Measurements from ENCODE around the gene SLAMF9.

Gene SLAMF9

GRCh38 chr1:159983681-159984080 lies 29.6 kb upstream of the SLAMF9 start:
- Histone ChIP-seq H3K4me1 (ENCODE audit: low read length) (no peaks in the 10 kb centered on the region), H4K20me1 (ENCODE audit: insufficient read depth, low read length) (no peaks in the 10 kb centered on the region), H3K27ac (ENCODE audit: low read length) (no peak overlapping the region), H3K79me2 (ENCODE audit: low read length) (no peaks in the 10 kb centered on the region), H3K4me2 (ENCODE audit: low read depth, low read length) (no peak overlapping the region), H3K9me3 (replicated peaks; ENCODE audit: insufficient read depth, low read length) (no peaks in the 10 kb centered on the region), H3K4me3 (ENCODE audit: low read length) (no peak overlapping the region), H2AFZ (ENCODE audit: low read length) (no peak overlapping the region), H3K9me2 (replicated peaks; ENCODE audit: insufficient read depth, low read length) (no peaks in the 10 kb centered on the region), H3F3A (ENCODE audit: insufficient read depth, low read length) (no peaks in the 10 kb centered on the region), H3K36me3 (replicated peaks; ENCODE audit: insufficient read depth, low read length) (no peaks in the 10 kb centered on the region), H3K9ac (ENCODE audit: low read length) (no peak overlapping the region), H3K27me3 (replicated peaks; ENCODE audit: insufficient read depth, low read length) (no peaks in the 10 kb centered on the region; the same call in 1 of the 2 replicates)
- TF ChIP-seq, protein P1, sequence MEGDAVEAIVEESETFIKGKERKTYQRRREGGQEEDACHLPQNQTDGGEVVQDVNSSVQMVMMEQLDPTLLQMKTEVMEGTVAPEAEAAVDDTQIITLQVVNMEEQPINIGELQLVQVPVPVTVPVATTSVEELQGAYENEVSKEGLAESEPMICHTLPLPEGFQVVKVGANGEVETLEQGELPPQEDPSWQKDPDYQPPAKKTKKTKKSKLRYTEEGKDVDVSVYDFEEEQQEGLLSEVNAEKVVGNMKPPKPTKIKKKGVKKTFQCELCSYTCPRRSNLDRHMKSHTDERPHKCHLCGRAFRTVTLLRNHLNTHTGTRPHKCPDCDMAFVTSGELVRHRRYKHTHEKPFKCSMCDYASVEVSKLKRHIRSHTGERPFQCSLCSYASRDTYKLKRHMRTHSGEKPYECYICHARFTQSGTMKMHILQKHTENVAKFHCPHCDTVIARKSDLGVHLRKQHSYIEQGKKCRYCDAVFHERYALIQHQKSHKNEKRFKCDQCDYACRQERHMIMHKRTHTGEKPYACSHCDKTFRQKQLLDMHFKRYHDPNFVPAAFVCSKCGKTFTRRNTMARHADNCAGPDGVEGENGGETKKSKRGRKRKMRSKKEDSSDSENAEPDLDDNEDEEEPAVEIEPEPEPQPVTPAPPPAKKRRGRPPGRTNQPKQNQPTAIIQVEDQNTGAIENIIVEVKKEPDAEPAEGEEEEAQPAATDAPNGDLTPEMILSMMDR (IDR thresholded peaks at IDR 0.05; ENCODE audit: low read length): no peak
- no peak for TF ChIP-seq EZH2 (optimal IDR thresholded peaks at IDR 0.05; ENCODE audit: low read depth, low read length)
- no peak for TF ChIP-seq EZH2phosphoT487 (IDR thresholded peaks at IDR 0.05; ENCODE audit: low read length)
- no peak for DNase-seq

DNA sequence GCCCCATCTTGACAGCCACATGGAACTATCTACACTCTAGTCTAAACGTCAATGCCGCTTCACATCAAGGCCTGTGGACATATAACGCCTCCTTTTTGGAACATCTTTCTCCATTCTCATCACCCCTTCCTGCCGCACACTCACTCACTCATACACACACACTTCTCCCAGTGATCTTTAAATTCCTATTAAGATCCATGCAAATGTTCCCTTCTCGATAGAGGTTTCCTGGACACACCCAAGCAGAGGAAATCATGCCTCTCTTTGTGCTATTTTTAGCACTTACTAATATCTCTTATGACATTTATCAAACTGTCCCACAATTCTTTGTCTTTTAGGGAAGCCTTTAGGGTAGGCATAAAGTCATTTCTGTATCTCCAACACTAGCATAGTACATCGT lies 28.2 kb upstream of the SLAMF9 start:
- Histone ChIP-seq H3K4me2 (ENCODE audit: low read depth, low read length) (no peak overlapping the region), H3K4me1 (ENCODE audit: low read length) (no peaks in the 10 kb centered on the region), H3F3A (ENCODE audit: insufficient read depth, low read length) (no peaks in the 10 kb centered on the region), H3K4me3 (ENCODE audit: low read length) (no peak overlapping the region), H3K27ac (ENCODE audit: low read length) (no peak overlapping the region), H4K20me1 (ENCODE audit: insufficient read depth, low read length) (no peaks in the 10 kb centered on the region), H2AFZ (ENCODE audit: low read length) (no peak overlapping the region), H3K27me3 (replicated peaks; ENCODE audit: insufficient read depth, low read length) (no peaks in the 10 kb centered on the region; the same call in 1 of the 2 replicates), H3K9me3 (replicated peaks; ENCODE audit: insufficient read depth, low read length) (no peaks in the 10 kb centered on the region), H3K36me3 (replicated peaks; ENCODE audit: insufficient read depth, low read length) (no peaks in the 10 kb centered on the region), H3K9ac (ENCODE audit: low read length) (no peak overlapping the region), H3K79me2 (ENCODE audit: low read length) (no peaks in the 10 kb centered on the region), H3K9me2 (replicated peaks; ENCODE audit: insufficient read depth, low read length) (no peaks in the 10 kb centered on the region)
- DNase-seq: no peak
- TF ChIP-seq EZH2phosphoT487 (IDR thresholded peaks at IDR 0.05; ENCODE audit: low read length): no peak
- TF ChIP-seq EZH2 (optimal IDR thresholded peaks at IDR 0.05; ENCODE audit: low read depth, low read length): no peak
- TF ChIP-seq, protein P1 (IDR thresholded peaks at IDR 0.05; ENCODE audit: low read length): no peak

GRCh38 chr1:159981351-159982055 lies 27.5 kb upstream of the SLAMF9 start:
- Histone ChIP-seq H3K9me2 (replicated peaks; ENCODE audit: insufficient read depth, low read length) (no peaks in the 10 kb centered on the region), H3K9ac (ENCODE audit: low read length) (no peak overlapping the region), H3K27me3 (replicated peaks; ENCODE audit: insufficient read depth, low read length) (no peaks in the 10 kb centered on the region; the same call in 1 of the 2 replicates), H3K4me3 (ENCODE audit: low read length) (no peak overlapping the region), H3K79me2 (ENCODE audit: low read length) (no peaks in the 10 kb centered on the region), H3K27ac (ENCODE audit: low read length) (no peak overlapping the region), H3K4me1 (ENCODE audit: low read length) (no peaks in the 10 kb centered on the region), H4K20me1 (ENCODE audit: insufficient read depth, low read length) (no peaks in the 10 kb centered on the region), H3K36me3 (replicated peaks; ENCODE audit: insufficient read depth, low read length) (no peaks in the 10 kb centered on the region), H2AFZ (ENCODE audit: low read length) (no peak overlapping the region), H3F3A (ENCODE audit: insufficient read depth, low read length) (no peaks in the 10 kb centered on the region), H3K4me2 (ENCODE audit: low read depth, low read length) (no peak overlapping the region), H3K9me3 (replicated peaks; ENCODE audit: insufficient read depth, low read length) (no peaks in the 10 kb centered on the region)
- DNase-seq: no peak
- TF ChIP-seq EZH2 (optimal IDR thresholded peaks at IDR 0.05; ENCODE audit: low read depth, low read length): no peak
- TF ChIP-seq EZH2phosphoT487 (IDR thresholded peaks at IDR 0.05; ENCODE audit: low read length): no peak
- TF ChIP-seq, protein P1 (IDR thresholded peaks at IDR 0.05; ENCODE audit: low read length): no peak

Data from MM.1S (cell line).